Upper lobe of left lung (tissue), 6 donors: ENCODE measurements around the gene PRDM11. TPM values are rescaled to one million over a fixed set of nuclear protein-coding genes. Genes with fewer than 3 reads are reported as not detected.
A peak's percentile ranks its signal among the peaks of the same experiment; 100 is the strongest.

Source experiments
- ATAC-seq, 2 donors: fragments of 200-7000 bp; cut with Tn5 transposase; one replicate each; pipeline ENCODE4 v1.9.1; 2022; ENCODE audit warnings: mild to moderate bottlenecking in 2 of 2, moderate library complexity in 2 of 2; ENCODE audit not compliant: low FRiP score in 2 of 2
- DNase-seq, 2 donors: peaks; one replicate each; pipeline ENCODE4 v3.0.0-alpha.2; 2019 to 2020
- H3K27ac ChIP-seq, 4 donors: fragments of 200-600 bp; sonication (generic); one replicate each; pipeline ENCODE4 v1.5.1; 2016 to 2019
- H3K27me3 ChIP-seq, 4 donors: fragments of 200-600 bp; sonication (generic); one replicate each; pipeline ENCODE4 v1.5.1; 2017 to 2019
- H3K36me3 ChIP-seq, 4 donors: fragments of 200-600 bp; sonication (generic); one replicate each; pipeline ENCODE4 v1.5.1; 2016 to 2019
- H3K4me1 ChIP-seq, 4 donors: fragments of 200-600 bp; sonication (generic); one replicate each; pipeline ENCODE4 v1.5.1; 2018 to 2019
- H3K4me3 ChIP-seq, 4 donors: fragments of 200-600 bp; sonication (generic); one replicate each; pipeline ENCODE4 v1.5.1; 2017 to 2019; ENCODE audit warnings: mild to moderate bottlenecking in 2 of 4, moderate library complexity in 1 of 4
- H3K9me3 ChIP-seq, 4 donors: fragments of 200-600 bp; sonication (generic); one replicate each; pipeline ENCODE4 v1.5.1; 2018 to 2019
- CTCF ChIP-seq, 6 experiments: fragments of 450-650 bp in 4 of 6; fragments of 200-600 bp in 2 of 6; sonication (generic) in 2 of 6; IDR thresholded peaks; one replicate each; pipeline ENCODE4 v1.5.1; 2016 to 2019; ENCODE audit warnings: antibody characterized with exemption in 6 of 6
- EP300 ChIP-seq, 4 donors: sonication (generic); formaldehyde crosslinking; IDR thresholded peaks; one replicate each; pipeline ENCODE4 v1.5.1; 2017; ENCODE audit warnings: antibody characterized with exemption in 4 of 4, control low read depth in 2 of 4
- POLR2A ChIP-seq, 4 donors: fragments of 450-650 bp; IDR thresholded peaks; one replicate each; pipeline ENCODE4 v1.5.1; 2016 to 2017; ENCODE audit warnings: antibody characterized with exemption in 4 of 4, mild to moderate bottlenecking in 2 of 4
- POLR2AphosphoS5 ChIP-seq, 2 donors: sonication (generic); formaldehyde crosslinking; IDR thresholded peaks; one replicate each; pipeline ENCODE4 v1.5.1; 2017; ENCODE audit warnings: antibody characterized with exemption in 2 of 2
- WGBS, 2 donors: methylation state at CpG; one replicate each; pipeline ENCODE4 v1.1.5; 2017 to 2018; 5-methylcytosine and 5-hydroxymethylcytosine counted together
- total RNA-seq, 6 donors: library from RNA; depleted of rRNA in 4 of 6; stranded (reverse); fragments of >200 nt in 4 of 6; gene quantifications; one replicate each; pipeline versions ENCODE4 v1.1.0 to v1.2.1, GENCODE V29; 2016 to 2021
- donor health status: DM: no; HTN: no; CAD: no; lungs with moderate emphysema.
- donor health status: DM: no; HTN: yes; CAD: no; lungs with severe emphysema.

PRDM11 gene
- 10 to 100 TPM; 12.7 to 21.1 (median 16.0) TPM for total RNA-seq

- no peak for TF ChIP-seq EP300 (IDR thresholded peaks at IDR 0.05)
- peak in 1 of 4 donors; percentile 50 for TF ChIP-seq POLR2A (IDR thresholded peaks at IDR 0.05)
- TF ChIP-seq POLR2AphosphoS5 (IDR thresholded peaks at IDR 0.05), result peak in 1 of 2 donors; percentile 20
- Histone ChIP-seq H3K4me3 (peak within 1 kb of the TSS; percentile 55 to 73 (median 64)), H3K27ac (peak within 1 kb of the TSS; percentile 93 to 99 (median 97)), H3K27me3 (no peaks in the 10 kb centered on the region), H3K4me1 (peaks cover 16 to 34% (median 21%) of the 10 kb centered on the region in 4 donors), H3K36me3 (no peaks in the 10 kb centered on the region), H3K9me3 (no peaks in the 10 kb centered on the region)
- peak in 1 of 2 donors; percentile 57 for DNase-seq
- 0 to 1% methylated on average over 32 to 61 of the region's 93 CpGs for WGBS, 2 donors
- peak in 1 of 2 donors; percentile 45 for ATAC-seq
Observed at GRCh38 chr11:45146072-45147016, at the start of gene PRDM11. Gene PRDM11 (plus strand): TSS chr11:45146639. CDS start chr11:45181767, 35,128 bp downstream.

GRCh38 chr11:45097721-45098493 is 48.5 kb upstream of the PRDM11 start:
- TF ChIP-seq POLR2A (IDR thresholded peaks at IDR 0.05), result no peak
- peak in 3 of 6 experiments; percentile 16 to 47 (median 20) for TF ChIP-seq CTCF (IDR thresholded peaks at IDR 0.05)
- TF ChIP-seq POLR2AphosphoS5 (IDR thresholded peaks at IDR 0.05), result peak; percentile 29 to 37
- 29 to 36% methylated on average over 10 of the region's 10 CpGs for WGBS, 2 donors
- Histone ChIP-seq H3K9me3 (no peaks in the 10 kb centered on the region), H3K36me3 (no peaks in the 10 kb centered on the region), H3K4me3 (no peak overlapping the region), H3K4me1 (peaks cover 4 to 18% (median 8%) of the 10 kb centered on the region in 4 donors), H3K27ac (no peak overlapping the region), H3K27me3 (no peaks in the 10 kb centered on the region)
- ATAC-seq (peak in 1 of 2 donors; percentile 61), DNase-seq (no peak)

- Histone ChIP-seq H3K36me3 (no peaks in the 10 kb centered on the region), H3K27me3 (peaks cover 0 to 2% (median 0%) of the 10 kb centered on the region in 4 donors), H3K4me3 (no peak overlapping the region), H3K9me3 (no peaks in the 10 kb centered on the region), H3K27ac (no peak overlapping the region), H3K4me1 (peaks cover 6 to 12% (median 11%) of the 10 kb centered on the region in 4 donors)
- WGBS, 2 donors, result 77 to 82% methylated on average over 6 of the region's 6 CpGs
- ATAC-seq (no peak), DNase-seq (no peak)
- TF ChIP-seq POLR2A (IDR thresholded peaks at IDR 0.05), result no peak
- no peak for TF ChIP-seq EP300 (IDR thresholded peaks at IDR 0.05)
- no peak for TF ChIP-seq CTCF (IDR thresholded peaks at IDR 0.05)
- no peak for TF ChIP-seq POLR2AphosphoS5 (IDR thresholded peaks at IDR 0.05)
Observed at GRCh38 chr11:45098929-45099328, 47.5 kb upstream of the PRDM11 start.

GRCh38 chr11:45100339-45100738 is 46.1 kb upstream of the PRDM11 start:
- ATAC-seq, result peak in 1 of 2 donors; percentile 33
- peaks cover 6 to 12% (median 11%) of the 10 kb centered on the region in 4 donors for H3K4me1 ChIP-seq
- H3K27me3 ChIP-seq, result peaks cover 0 to 2% (median 0%) of the 10 kb centered on the region in 4 donors
- no peaks in the 10 kb centered on the region for H3K9me3 ChIP-seq
- H3K36me3 ChIP-seq, result no peaks in the 10 kb centered on the region
- no peak overlapping the region for H3K27ac ChIP-seq
- TF ChIP-seq POLR2A (IDR thresholded peaks at IDR 0.05) (no peak), CTCF (IDR thresholded peaks at IDR 0.05) (no peak), POLR2AphosphoS5 (IDR thresholded peaks at IDR 0.05) (no peak), EP300 (IDR thresholded peaks at IDR 0.05) (no peak)
- no peak for DNase-seq
- no peak overlapping the region for H3K4me3 ChIP-seq
- 21 to 25% methylated on average over 2 of the region's 2 CpGs for WGBS, 2 donors
